Renal cortex interstitium (tissue), 11 donors: Measurements from ENCODE around the gene NDRG3. TPM values are rescaled to one million over a fixed set of nuclear protein-coding genes. Genes with fewer than 3 reads are reported as not detected.
"Not testable (repeated sequence)": the region's sequence is repeated elsewhere in the genome, so short reads cannot be mapped to it uniquely, and the experiment has no call there.

Source experiments
- DNase-seq, 11 donors: peaks; one replicate each; pipeline ENCODE4 v3.0.0-alpha.2; 2013; ENCODE audit warnings: low read depth in 9 of 11, low spot score in 4 of 11; ENCODE audit errors: extremely low read depth in 1 of 11
- polyA plus RNA-seq, 3 donors: library from polyadenylated mRNA; unstranded; fragments of 120-200 nt; gene quantifications; one replicate each; pipeline ENCODE4 v1.2.1, GENCODE V29; 2013; ENCODE audit not compliant: insufficient read length in 3 of 3

Gene NDRG3
- polyA plus RNA-seq, 3 donors, result 30.9 to 34.9 (median 31.5) TPM

GRCh38 chr20:36631646-36632045 lies 114.2 kb downstream of the NDRG3 start:
- DNase-seq, result no peak

- DNase-seq, result no peak
These were observed 115.9 kb downstream of the NDRG3 start for GRCh38 chr20:36629719-36630681.

GRCh38 chr20:36628076-36628475 lies 117.8 kb downstream of the NDRG3 start:
- no peak for DNase-seq

GRCh38 chr20:36624944-36625324 lies 121.0 kb downstream of the NDRG3 start:
- DNase-seq, result no peak

GRCh38 chr20:36624068-36624943 lies 121.6 kb downstream of the NDRG3 start:
- DNase-seq, result no peak

GRCh38 chr20:36623444-36623843 lies 122.4 kb downstream of the NDRG3 start:
- DNase-seq, result no peak

GRCh38 chr20:36620917-36621316 lies 125.0 kb downstream of the NDRG3 start:
- DNase-seq, result no peak

GRCh38 chr20:36614781-36615557 lies 130.9 kb downstream of the NDRG3 start:
- DNase-seq, result no peak

- no peak for DNase-seq
These were observed 131.9 kb downstream of the NDRG3 start for GRCh38 chr20:36613974-36614373.

GRCh38 chr20:36611625-36612024 lies 134.3 kb downstream of the NDRG3 start:
- DNase-seq, result no peak

GRCh38 chr20:36608388-36608728 lies 137.5 kb downstream of the NDRG3 start:
- not testable (repeated sequence) for DNase-seq

GRCh38 chr20:36607586-36608387 lies 138.1 kb downstream of the NDRG3 start:
- no peak for DNase-seq

- no peak for DNase-seq
These were observed 139.5 kb downstream of the NDRG3 start for GRCh38 chr20:36606158-36607066.

GRCh38 chr20:36605399-36606157 lies 140.3 kb downstream of the NDRG3 start, which contains the start of gene RAB5IF:
Gene RAB5IF, plus strand, starts transcription at chr20:36605779. Its CDS starts 173 bp downstream, at chr20:36605952.
- peak; percentile 98 to 100 (median 99) for DNase-seq

GRCh38 chr20:36604952-36605398 lies 140.9 kb downstream of the NDRG3 start:
- peak in 4 of 11 donors; percentile 28 to 51 (median 29) for DNase-seq
